Liver (tissue), 9 donors: ENCODE data around the gene PHF10. TPM values are rescaled to one million over a fixed set of nuclear protein-coding genes. Genes with fewer than 3 reads are reported as not detected.

Source experiments
- DNase-seq: peaks from one replicate; pipeline ENCODE4 v3.0.0-alpha.2; 2017; ENCODE audit warnings: low spot score
- H3K27ac ChIP-seq, 2 donors: one replicate each; pipeline ENCODE4 v1.7.0; 2013; ENCODE audit warnings: inconsistent platforms in 2 of 2, low read length in 2 of 2, control low read depth in 1 of 2, low read depth in 1 of 2, mild to moderate bottlenecking in 1 of 2
- H3K27me3 ChIP-seq, 4 donors: one replicate each; pipeline versions ENCODE4 v1.6.1 to v1.7.0; 2013; ENCODE audit warnings: low read length in 3 of 4, inconsistent platforms in 1 of 4, mild to moderate bottlenecking in 1 of 4, moderate library complexity in 1 of 4; ENCODE audit not compliant: control insufficient read depth in 4 of 4, insufficient read depth in 4 of 4
- H3K36me3 ChIP-seq, 4 donors: one replicate each; pipeline versions ENCODE4 v1.6.1 to v1.7.0; 2013; ENCODE audit warnings: low read length in 3 of 4, mild to moderate bottlenecking in 3 of 4, low read depth in 1 of 4, moderate library complexity in 1 of 4; ENCODE audit not compliant: control insufficient read depth in 4 of 4, insufficient read depth in 3 of 4
- H3K4me1 ChIP-seq, 4 donors: one replicate each; pipeline versions ENCODE4 v1.6.1 to v1.7.0; 2013; ENCODE audit warnings: low read length in 3 of 4, mild to moderate bottlenecking in 3 of 4, moderate library complexity in 1 of 4; ENCODE audit not compliant: control insufficient read depth in 4 of 4, insufficient read depth in 4 of 4
- H3K4me3 ChIP-seq, 3 donors: one replicate each; pipeline versions ENCODE4 v1.6.1 to v1.7.0; 2013; ENCODE audit warnings: low read length in 3 of 3, control low read depth in 1 of 3, low read depth in 1 of 3, mild to moderate bottlenecking in 1 of 3
- H3K9ac ChIP-seq, 2 donors: one replicate each; pipeline ENCODE4 v1.7.0; 2013; ENCODE audit warnings: low read length in 2 of 2, mild to moderate bottlenecking in 2 of 2, moderate library complexity in 2 of 2, control low read depth in 1 of 2, low read depth in 1 of 2
- H3K9me3 ChIP-seq, 4 donors: one replicate each; pipeline versions ENCODE4 v1.6.1 to v1.7.0; 2013; ENCODE audit warnings: low read length in 3 of 4; ENCODE audit not compliant: control insufficient read depth in 4 of 4
- EGR1 ChIP-seq, 2 donors: IDR thresholded peaks; 2 replicates each; pipeline ENCODE4 v1.6.1; 2016 to 2018; ENCODE audit warnings: antibody characterized with exemption in 2 of 2, low read depth in 2 of 2
- FOXA1 ChIP-seq: IDR thresholded peaks from 2 replicates; pipeline ENCODE4 v1.6.1; 2016; ENCODE audit warnings: antibody characterized with exemption
- FOXA2 ChIP-seq: IDR thresholded peaks from 2 replicates; pipeline ENCODE4 v1.6.1; 2016; ENCODE audit warnings: antibody characterized with exemption
- GABPA ChIP-seq, 2 donors: IDR thresholded peaks in 1 of 2; conservative IDR thresholded peaks in 1 of 2; 2 replicates each; pipeline ENCODE4 v1.6.1; 2016; ENCODE audit warnings: antibody characterized with exemption in 2 of 2, mild to moderate bottlenecking in 1 of 2, moderate library complexity in 1 of 2
- HNF4A ChIP-seq, 2 donors: conservative IDR thresholded peaks; 2 replicates each; pipeline ENCODE4 v1.6.1; 2016; ENCODE audit warnings: antibody characterized with exemption in 2 of 2, mild to moderate bottlenecking in 2 of 2
- HNF4G ChIP-seq: IDR thresholded peaks from 2 replicates; pipeline ENCODE4 v1.6.1; 2016; ENCODE audit warnings: antibody characterized with exemption
- NR2F2 ChIP-seq: IDR thresholded peaks from 2 replicates; pipeline ENCODE4 v1.6.1; 2016; ENCODE audit warnings: antibody characterized with exemption
- RAD21 ChIP-seq, 2 donors: IDR thresholded peaks; 2 replicates each; pipeline ENCODE4 v1.6.1; 2016; ENCODE audit warnings: antibody characterized with exemption in 2 of 2, mild to moderate bottlenecking in 2 of 2
- RXRA ChIP-seq, 2 donors: IDR thresholded peaks; 2 replicates each; pipeline ENCODE4 v1.6.1; 2017 to 2018; ENCODE audit warnings: antibody characterized with exemption in 2 of 2, mild to moderate bottlenecking in 1 of 2
- SP1 ChIP-seq: IDR thresholded peaks from 2 replicates; pipeline ENCODE4 v1.6.1; 2018; ENCODE audit warnings: antibody characterized with exemption, mild to moderate bottlenecking
- TAF1 ChIP-seq: conservative IDR thresholded peaks from 2 replicates; pipeline ENCODE4 v1.6.1; 2016; ENCODE audit warnings: antibody characterized with exemption, mild to moderate bottlenecking
- YY1 ChIP-seq: IDR thresholded peaks from 2 replicates; pipeline ENCODE4 v1.6.1; 2016; ENCODE audit warnings: antibody characterized with exemption, mild to moderate bottlenecking
- ZBTB33 ChIP-seq: IDR thresholded peaks from 2 replicates; pipeline ENCODE4 v1.6.1; 2016; ENCODE audit warnings: antibody characterized with exemption
- WGBS: extraction: QIAGEN DNeasy Blood & Tissue Kit; methylation state at CpG from one replicate; pipeline ENCODE4 v1.1.7; 2013; 5-methylcytosine and 5-hydroxymethylcytosine counted together
- polyA plus RNA-seq, 2 donors: library from polyadenylated mRNA; stranded (reverse) in 1 of 2; unstranded in 1 of 2; fragments of 200-250 nt in 1 of 2; fragments of >200 nt in 1 of 2; fragmentation: Nextera tagmentation in 1 of 2; extraction: Ambion mirVana in 1 of 2; gene quantifications; one replicate each; pipeline versions ENCODE4 v1.2.1 to v1.2.3, GENCODE V29; 2013 to 2015
- total RNA-seq, 2 donors: library from RNA; depleted of rRNA; stranded (reverse); fragments of >200 nt; gene quantifications; one replicate each; pipeline ENCODE4 v1.2.3, GENCODE V29; 2014
- TF ChIP-seq, protein P1 (sequence below): fragments of 150-350 bp; IDR thresholded peaks from 2 replicates; pipeline ENCODE4 v1.5.1; 2017; ENCODE audit warnings: improper control_type of control experiment, low read depth, low read length; ENCODE audit not compliant: missing input control
- TF ChIP-seq, protein P2 (sequence below): IDR thresholded peaks from 2 replicates; pipeline ENCODE4 v1.6.1; 2016; ENCODE audit warnings: antibody characterized with exemption
- TF ChIP-seq, protein P3 (sequence below): IDR thresholded peaks from 2 replicates; pipeline ENCODE4 v1.6.1; 2016; ENCODE audit warnings: antibody characterized with exemption
- TF ChIP-seq, protein P4 (sequence below): IDR thresholded peaks from 2 replicates; pipeline ENCODE4 v1.6.1; 2016; ENCODE audit warnings: antibody characterized with exemption, mild to moderate bottlenecking
- donor health status: healthy.
- donor health status: healthy.
- donor health status: healthy.
- donor health status: healthy.
- donor health status: healthy.

PHF10 gene
- total and polyA plus RNA-seq, 4 donors = 10.2 to 25.7 (median 18.6) TPM

- no peaks in the 10 kb centered on the region for H3K4me1 ChIP-seq
- no peak for DNase-seq
- H3K9ac ChIP-seq = no peak overlapping the region
- H3K9me3 ChIP-seq = peaks cover 0 to 11% (median 2%) of the 10 kb centered on the region in 4 donors
- no peak overlapping the region for H3K4me3 ChIP-seq
- peaks cover 3 to 18% (median 11%) of the 10 kb centered on the region in 4 donors for H3K36me3 ChIP-seq
- TF ChIP-seq NR2F2 = no peak
- TF ChIP-seq, protein P1, sequence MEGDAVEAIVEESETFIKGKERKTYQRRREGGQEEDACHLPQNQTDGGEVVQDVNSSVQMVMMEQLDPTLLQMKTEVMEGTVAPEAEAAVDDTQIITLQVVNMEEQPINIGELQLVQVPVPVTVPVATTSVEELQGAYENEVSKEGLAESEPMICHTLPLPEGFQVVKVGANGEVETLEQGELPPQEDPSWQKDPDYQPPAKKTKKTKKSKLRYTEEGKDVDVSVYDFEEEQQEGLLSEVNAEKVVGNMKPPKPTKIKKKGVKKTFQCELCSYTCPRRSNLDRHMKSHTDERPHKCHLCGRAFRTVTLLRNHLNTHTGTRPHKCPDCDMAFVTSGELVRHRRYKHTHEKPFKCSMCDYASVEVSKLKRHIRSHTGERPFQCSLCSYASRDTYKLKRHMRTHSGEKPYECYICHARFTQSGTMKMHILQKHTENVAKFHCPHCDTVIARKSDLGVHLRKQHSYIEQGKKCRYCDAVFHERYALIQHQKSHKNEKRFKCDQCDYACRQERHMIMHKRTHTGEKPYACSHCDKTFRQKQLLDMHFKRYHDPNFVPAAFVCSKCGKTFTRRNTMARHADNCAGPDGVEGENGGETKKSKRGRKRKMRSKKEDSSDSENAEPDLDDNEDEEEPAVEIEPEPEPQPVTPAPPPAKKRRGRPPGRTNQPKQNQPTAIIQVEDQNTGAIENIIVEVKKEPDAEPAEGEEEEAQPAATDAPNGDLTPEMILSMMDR = no peak
- TF ChIP-seq RXRA (IDR thresholded peaks at IDR 0.05) = no peak
- TF ChIP-seq GABPA (IDR thresholded peaks at IDR 0.05 in 1 of 2, conservative IDR thresholded peaks at IDR 0.05 in 1 of 2) = no peak
- TF ChIP-seq FOXA1 = no peak
- TF ChIP-seq TAF1 = no peak
- TF ChIP-seq YY1 = no peak
- TF ChIP-seq RAD21 (IDR thresholded peaks at IDR 0.05) = no peak
- no peak for TF ChIP-seq SP1
- no peak for TF ChIP-seq HNF4A (conservative IDR thresholded peaks at IDR 0.05)
- no peak for TF ChIP-seq HNF4G
- TF ChIP-seq, protein P2, sequence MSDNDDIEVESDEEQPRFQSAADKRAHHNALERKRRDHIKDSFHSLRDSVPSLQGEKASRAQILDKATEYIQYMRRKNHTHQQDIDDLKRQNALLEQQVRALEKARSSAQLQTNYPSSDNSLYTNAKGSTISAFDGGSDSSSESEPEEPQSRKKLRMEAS = no peak
- no peak for TF ChIP-seq FOXA2
- TF ChIP-seq, protein P3, sequence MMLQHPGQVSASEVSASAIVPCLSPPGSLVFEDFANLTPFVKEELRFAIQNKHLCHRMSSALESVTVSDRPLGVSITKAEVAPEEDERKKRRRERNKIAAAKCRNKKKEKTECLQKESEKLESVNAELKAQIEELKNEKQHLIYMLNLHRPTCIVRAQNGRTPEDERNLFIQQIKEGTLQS = no peak
- no peak for TF ChIP-seq ZBTB33
- TF ChIP-seq EGR1 (IDR thresholded peaks at IDR 0.05; ENCODE audit: low read depth in 2 of 2) = no peak
- TF ChIP-seq, protein P4, sequence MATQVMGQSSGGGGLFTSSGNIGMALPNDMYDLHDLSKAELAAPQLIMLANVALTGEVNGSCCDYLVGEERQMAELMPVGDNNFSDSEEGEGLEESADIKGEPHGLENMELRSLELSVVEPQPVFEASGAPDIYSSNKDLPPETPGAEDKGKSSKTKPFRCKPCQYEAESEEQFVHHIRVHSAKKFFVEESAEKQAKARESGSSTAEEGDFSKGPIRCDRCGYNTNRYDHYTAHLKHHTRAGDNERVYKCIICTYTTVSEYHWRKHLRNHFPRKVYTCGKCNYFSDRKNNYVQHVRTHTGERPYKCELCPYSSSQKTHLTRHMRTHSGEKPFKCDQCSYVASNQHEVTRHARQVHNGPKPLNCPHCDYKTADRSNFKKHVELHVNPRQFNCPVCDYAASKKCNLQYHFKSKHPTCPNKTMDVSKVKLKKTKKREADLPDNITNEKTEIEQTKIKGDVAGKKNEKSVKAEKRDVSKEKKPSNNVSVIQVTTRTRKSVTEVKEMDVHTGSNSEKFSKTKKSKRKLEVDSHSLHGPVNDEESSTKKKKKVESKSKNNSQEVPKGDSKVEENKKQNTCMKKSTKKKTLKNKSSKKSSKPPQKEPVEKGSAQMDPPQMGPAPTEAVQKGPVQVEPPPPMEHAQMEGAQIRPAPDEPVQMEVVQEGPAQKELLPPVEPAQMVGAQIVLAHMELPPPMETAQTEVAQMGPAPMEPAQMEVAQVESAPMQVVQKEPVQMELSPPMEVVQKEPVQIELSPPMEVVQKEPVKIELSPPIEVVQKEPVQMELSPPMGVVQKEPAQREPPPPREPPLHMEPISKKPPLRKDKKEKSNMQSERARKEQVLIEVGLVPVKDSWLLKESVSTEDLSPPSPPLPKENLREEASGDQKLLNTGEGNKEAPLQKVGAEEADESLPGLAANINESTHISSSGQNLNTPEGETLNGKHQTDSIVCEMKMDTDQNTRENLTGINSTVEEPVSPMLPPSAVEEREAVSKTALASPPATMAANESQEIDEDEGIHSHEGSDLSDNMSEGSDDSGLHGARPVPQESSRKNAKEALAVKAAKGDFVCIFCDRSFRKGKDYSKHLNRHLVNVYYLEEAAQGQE = no peak
- no peaks in the 10 kb centered on the region for H3K27me3 ChIP-seq
- H3K27ac ChIP-seq = no peak overlapping the region
- WGBS = 95% methylated on average over 6 of the region's 6 CpGs
Measured at GRCh38 chr6:169689287-169689686, 35.0 kb downstream of the PHF10 start.
